AG04450 (cell line): ENCODE data around the gene ADARB2. TPM values are rescaled to one million over a fixed set of nuclear protein-coding genes. Genes with fewer than 3 reads are reported as not detected.

Experiments used
- CTCF ChIA-PET: fragments of 300-600, 350-600 bp; formaldehyde crosslinking; extraction: SDS; loops from one replicate; lab custom pipeline; 2022; ENCODE audit warnings: antibody characterized with exemption, inconsistent platforms; lab: Charles Lee
- POLR2A ChIA-PET: fragments of 350-600 bp; formaldehyde crosslinking; extraction: SDS; loops from one replicate; lab custom pipeline; 2021; ENCODE audit warnings: antibody characterized with exemption, inconsistent platforms; lab: Yijun Ruan, JAX
- DNase-seq: peaks from one replicate; pipeline ENCODE4 v3.0.0-alpha.2; 2011; ENCODE audit warnings: low read depth, low spot score
- H3K27ac ChIP-seq: one replicate; pipeline ENCODE4 v1.5.1; 2012; ENCODE audit warnings: low read depth, low read length, control low read depth
- H3K27me3 ChIP-seq: one replicate; pipeline ENCODE4 v1.6.0; 2012; ENCODE audit warnings: low read length; ENCODE audit not compliant: control insufficient read depth, insufficient read depth
- H3K4me3 ChIP-seq: 2 replicates; pipeline ENCODE4 v1.5.1; 2011; ENCODE audit warnings: mild to moderate bottlenecking, low read depth, low read length, control low read depth
- H3K9me3 ChIP-seq: 2 replicates; pipeline ENCODE4 v1.5.1; 2012; ENCODE audit warnings: low read length; ENCODE audit not compliant: control insufficient read depth, insufficient read depth
- CTCF ChIP-seq: IDR thresholded peaks from 2 replicates; pipeline ENCODE4 v1.5.1; 2011; ENCODE audit warnings: low read depth, low read length, control low read depth, inconsistent platforms
- polyA plus RNA-seq: library from polyadenylated mRNA; depleted of rRNA; stranded (reverse); fragments of >200 nt; gene quantifications from 2 replicates; pipeline ENCODE4 v1.2.3, GENCODE V29; 2011

The ADARB2 gene
- polyA plus RNA-seq, 1 experiment, result not detected

GRCh38 chr10:1634239-1634638 lies 103.1 kb downstream of the ADARB2 start:
- POLR2A ChIA-PET, result no interaction called here
- CTCF ChIA-PET, result no interaction called here

GRCh38 chr10:1633783-1634182 lies 103.5 kb downstream of the ADARB2 start:
- Histone ChIP-seq H3K27ac (no peak overlapping the region), H3K9me3 (peaks cover 62% of the 10 kb centered on the region), H3K27me3 (no peaks in the 10 kb centered on the region), H3K4me3 (no peak overlapping the region)
- no peak for TF ChIP-seq CTCF
- ChIA-PET POLR2A (no interaction called here), CTCF (no interaction called here)
- no peak for DNase-seq

More at GRCh38 chr10:1634239-1634638, 103.1 kb downstream of the ADARB2 start:
- H3K27me3 ChIP-seq, result no peaks in the 10 kb centered on the region
- H3K4me3 ChIP-seq, result no peak overlapping the region
- DNase-seq, result no peak
- no peak overlapping the region for H3K27ac ChIP-seq
- H3K9me3 ChIP-seq, result peaks cover 62% of the 10 kb centered on the region
- no peak for TF ChIP-seq CTCF

GRCh38 chr10:1632596-1632995 lies 104.7 kb downstream of the ADARB2 start:
- CTCF ChIA-PET, result no interaction called here
- POLR2A ChIA-PET, result no interaction called here

GRCh38 chr10:1632141-1632540 lies 105.2 kb downstream of the ADARB2 start:
- no peak overlapping the region for H3K27ac ChIP-seq
- peaks cover 69% of the 10 kb centered on the region for H3K9me3 ChIP-seq
- no peaks in the 10 kb centered on the region for H3K27me3 ChIP-seq
- H3K4me3 ChIP-seq, result no peak overlapping the region
- ChIA-PET POLR2A (no interaction called here), CTCF (no interaction called here)
- TF ChIP-seq CTCF, result no peak
- DNase-seq, result no peak

More at GRCh38 chr10:1632596-1632995, 104.7 kb downstream of the ADARB2 start:
- Histone ChIP-seq H3K4me3 (no peak overlapping the region), H3K27ac (no peak overlapping the region), H3K27me3 (no peaks in the 10 kb centered on the region), H3K9me3 (peaks cover 69% of the 10 kb centered on the region)
- no peak for DNase-seq
- TF ChIP-seq CTCF, result no peak

- CTCF ChIA-PET, result no interaction called here
- H3K4me3 ChIP-seq, result no peak overlapping the region
- H3K27ac ChIP-seq, result no peak overlapping the region
- H3K9me3 ChIP-seq, result peaks cover 77% of the 10 kb centered on the region
- no peaks in the 10 kb centered on the region for H3K27me3 ChIP-seq
- POLR2A ChIA-PET, result no interaction called here
- no peak for TF ChIP-seq CTCF
- no peak for DNase-seq
Measured at GRCh38 chr10:1631282-1631681, 106.0 kb downstream of the ADARB2 start.
